ENCODE results near the gene MXD4.

- TF ChIP-seq CTCF (IDR thresholded peaks at IDR 0.05) = no peak
- no peak for TF ChIP-seq EMX1 (CRISPR knock-in tag; IDR thresholded peaks at IDR 0.05)
- TF ChIP-seq FOXP1 (CRISPR knock-in tag; IDR thresholded peaks at IDR 0.05; ENCODE audit: borderline replicate concordance) = no peak
- TF ChIP-seq CREB1 (CRISPR knock-in tag; IDR thresholded peaks at IDR 0.05) = no peak
- TF ChIP-seq ZBTB43 (CRISPR knock-in tag; IDR thresholded peaks at IDR 0.05) = no peak
- peak; percentile 29; the same call in 1 of the 2 replicates for TF ChIP-seq SP1 (CRISPR knock-in tag; conservative IDR thresholded peaks at IDR 0.05)
- peak; percentile 44; the same call in 1 of the 2 replicates for TF ChIP-seq ARID4B (CRISPR knock-in tag; IDR thresholded peaks at IDR 0.05; ENCODE audit: borderline replicate concordance)
- TF ChIP-seq ETV6 (CRISPR knock-in tag; IDR thresholded peaks at IDR 0.05) = peak; percentile 74; the same call in 1 of the 2 replicates
- TF ChIP-seq ZSCAN18 (CRISPR knock-in tag; IDR thresholded peaks at IDR 0.05) = no peak
Observed at GRCh38 chr4:2262145-2262943, 435 bp upstream of the MXD4 start.

All from WTC11 (cell line).